Sigmoid colon (tissue), 4 donors: ENCODE results near the gene SELENOI.
"Not testable (repeated sequence)": the region's sequence is repeated elsewhere in the genome, so short reads cannot be mapped to it uniquely, and the experiment has no call there.

Experiments used
- EP300 ChIP-seq, 4 donors: sonication (generic); formaldehyde crosslinking; IDR thresholded peaks; one replicate each; pipeline ENCODE4 v1.6.1; 2017; ENCODE audit warnings: antibody characterized with exemption in 4 of 4
- POLR2A ChIP-seq, 2 donors: fragments of 450-650 bp; IDR thresholded peaks; one replicate each; pipeline ENCODE4 v1.6.1; 2016; ENCODE audit warnings: antibody characterized with exemption in 2 of 2, mild to moderate bottlenecking in 2 of 2, moderate library complexity in 2 of 2
- POLR2AphosphoS5 ChIP-seq, 4 donors: sonication (generic); formaldehyde crosslinking; IDR thresholded peaks; one replicate each; pipeline ENCODE4 v1.6.1; 2017; ENCODE audit warnings: antibody characterized with exemption in 4 of 4
- TF ChIP-seq, protein P1 (sequence below), 4 experiments: fragments of 450-650 bp in 3 of 4; fragments of 200-600 bp in 1 of 4; IDR thresholded peaks; one replicate each; pipeline ENCODE4 v1.5.1; 2016 to 2019; ENCODE audit warnings: antibody characterized with exemption in 4 of 4, mild to moderate bottlenecking in 3 of 4, moderate library complexity in 2 of 4

DNA sequence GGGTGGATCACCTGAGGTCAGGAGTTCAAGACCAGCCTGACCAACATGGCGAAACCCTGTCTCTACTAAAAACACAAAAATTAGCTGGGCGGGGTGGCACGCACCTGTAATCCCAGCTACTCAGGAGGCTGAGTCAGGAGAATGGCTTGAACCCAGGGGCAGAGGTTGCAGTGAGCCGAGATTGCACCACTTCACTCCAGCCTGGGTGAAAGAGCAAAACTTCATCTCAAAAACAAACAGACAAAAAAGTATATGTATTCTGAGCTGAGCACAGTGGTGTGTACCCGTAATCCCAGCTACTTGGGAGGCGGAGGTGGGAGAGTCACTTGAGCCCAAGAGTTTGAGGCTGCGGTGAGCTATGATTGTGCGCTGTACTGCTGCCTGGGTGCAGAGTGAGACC lies 14.6 kb upstream of the SELENOI start:
- TF ChIP-seq POLR2AphosphoS5, EP300, POLR2A (IDR thresholded peaks at IDR 0.05): not testable (repeated sequence)
- TF ChIP-seq, protein P1, sequence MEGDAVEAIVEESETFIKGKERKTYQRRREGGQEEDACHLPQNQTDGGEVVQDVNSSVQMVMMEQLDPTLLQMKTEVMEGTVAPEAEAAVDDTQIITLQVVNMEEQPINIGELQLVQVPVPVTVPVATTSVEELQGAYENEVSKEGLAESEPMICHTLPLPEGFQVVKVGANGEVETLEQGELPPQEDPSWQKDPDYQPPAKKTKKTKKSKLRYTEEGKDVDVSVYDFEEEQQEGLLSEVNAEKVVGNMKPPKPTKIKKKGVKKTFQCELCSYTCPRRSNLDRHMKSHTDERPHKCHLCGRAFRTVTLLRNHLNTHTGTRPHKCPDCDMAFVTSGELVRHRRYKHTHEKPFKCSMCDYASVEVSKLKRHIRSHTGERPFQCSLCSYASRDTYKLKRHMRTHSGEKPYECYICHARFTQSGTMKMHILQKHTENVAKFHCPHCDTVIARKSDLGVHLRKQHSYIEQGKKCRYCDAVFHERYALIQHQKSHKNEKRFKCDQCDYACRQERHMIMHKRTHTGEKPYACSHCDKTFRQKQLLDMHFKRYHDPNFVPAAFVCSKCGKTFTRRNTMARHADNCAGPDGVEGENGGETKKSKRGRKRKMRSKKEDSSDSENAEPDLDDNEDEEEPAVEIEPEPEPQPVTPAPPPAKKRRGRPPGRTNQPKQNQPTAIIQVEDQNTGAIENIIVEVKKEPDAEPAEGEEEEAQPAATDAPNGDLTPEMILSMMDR (IDR thresholded peaks at IDR 0.05) = not testable (repeated sequence)
